Measurements from ENCODE around the gene CLDN15.

- TF ChIP-seq, protein P1, sequence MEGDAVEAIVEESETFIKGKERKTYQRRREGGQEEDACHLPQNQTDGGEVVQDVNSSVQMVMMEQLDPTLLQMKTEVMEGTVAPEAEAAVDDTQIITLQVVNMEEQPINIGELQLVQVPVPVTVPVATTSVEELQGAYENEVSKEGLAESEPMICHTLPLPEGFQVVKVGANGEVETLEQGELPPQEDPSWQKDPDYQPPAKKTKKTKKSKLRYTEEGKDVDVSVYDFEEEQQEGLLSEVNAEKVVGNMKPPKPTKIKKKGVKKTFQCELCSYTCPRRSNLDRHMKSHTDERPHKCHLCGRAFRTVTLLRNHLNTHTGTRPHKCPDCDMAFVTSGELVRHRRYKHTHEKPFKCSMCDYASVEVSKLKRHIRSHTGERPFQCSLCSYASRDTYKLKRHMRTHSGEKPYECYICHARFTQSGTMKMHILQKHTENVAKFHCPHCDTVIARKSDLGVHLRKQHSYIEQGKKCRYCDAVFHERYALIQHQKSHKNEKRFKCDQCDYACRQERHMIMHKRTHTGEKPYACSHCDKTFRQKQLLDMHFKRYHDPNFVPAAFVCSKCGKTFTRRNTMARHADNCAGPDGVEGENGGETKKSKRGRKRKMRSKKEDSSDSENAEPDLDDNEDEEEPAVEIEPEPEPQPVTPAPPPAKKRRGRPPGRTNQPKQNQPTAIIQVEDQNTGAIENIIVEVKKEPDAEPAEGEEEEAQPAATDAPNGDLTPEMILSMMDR (conservative IDR thresholded peaks at IDR 0.05; ENCODE audit: low read length): no peak
- TF ChIP-seq EZH2phosphoT487 (IDR thresholded peaks at IDR 0.05; ENCODE audit: borderline replicate concordance, low read depth, low read length): no peak
These were observed 39.1 kb downstream of the CLDN15 start for GRCh38 chr7:101198476-101198875.

Data from OCI-LY7 (cell line).